WTC11 (cell line): ENCODE measurements around the gene CTIF. TPM values are rescaled to one million over a fixed set of nuclear protein-coding genes. Genes with fewer than 3 reads are reported as not detected.

Experiments used
- ATAC-seq: fragments of 200-7000 bp; cut with Tn5 transposase; 2 replicates; pipeline ENCODE4 v1.10.0; 2021; ENCODE audit warnings: mild to moderate bottlenecking, moderate library complexity
- CTCF ChIA-PET: fragments of 300-600 bp; sonication (Branson Sonifier 250); formaldehyde crosslinking; loops from one replicate; lab custom pipeline; 2021; ENCODE audit warnings: antibody characterized with exemption; lab: Charles Lee
- POLR2A ChIA-PET: fragments of 350-600 bp; sonication (Branson Sonifier 250); formaldehyde crosslinking; loops from one replicate; lab custom pipeline; 2021; ENCODE audit warnings: antibody characterized with exemption; lab: Charles Lee
- DNase-seq: peaks from one replicate; pipeline ENCODE4 v3.0.0; 2021; ENCODE audit warnings: low spot score
- H3K27ac Mint-ChIP-seq: 2 replicates; pipeline ENCODE4 v1.8.0; 2021; ENCODE audit warnings: mixed read lengths
- H3K27me3 Mint-ChIP-seq: 2 replicates; pipeline ENCODE4 v1.8.0; 2021; ENCODE audit warnings: low read depth, mild to moderate bottlenecking, moderate library complexity, mixed read lengths
- H3K36me3 Mint-ChIP-seq: 2 replicates; pipeline ENCODE4 v1.8.0; 2021; ENCODE audit warnings: mixed read lengths
- H3K4me1 Mint-ChIP-seq: 2 replicates; pipeline ENCODE4 v1.8.0; 2022; ENCODE audit warnings: mixed read lengths
- H3K4me3 Mint-ChIP-seq: 2 replicates; pipeline ENCODE4 v1.8.0; 2021; ENCODE audit warnings: mild to moderate bottlenecking, moderate library complexity, mixed read lengths
- H3K9me3 Mint-ChIP-seq: 2 replicates; pipeline ENCODE4 v1.8.0; 2021; ENCODE audit warnings: mixed read lengths
- ATF2 ChIP-seq: sonication (generic); formaldehyde crosslinking; IDR thresholded peaks from 2 replicates; pipeline ENCODE4 v1.8.1; 2022; ENCODE audit warnings: low read depth, missing genetic modification reagents, borderline replicate concordance
- CBFB ChIP-seq: sonication (generic); formaldehyde crosslinking; IDR thresholded peaks from 2 replicates; pipeline ENCODE4 v1.8.1; 2022; ENCODE audit warnings: mild to moderate bottlenecking, low read depth, missing genetic modification reagents
- ELF4 ChIP-seq: sonication (generic); formaldehyde crosslinking; IDR thresholded peaks from 2 replicates; pipeline ENCODE4 v1.8.1; 2022; ENCODE audit warnings: low read depth, mild to moderate bottlenecking, moderate library complexity, missing genetic modification reagents
- ERG ChIP-seq: fragments of 250-450 bp; sonication (Bioruptor Pico); IDR thresholded peaks from 2 replicates; pipeline ENCODE4 v1.8.0; 2021; ENCODE audit warnings: mild to moderate bottlenecking
- ESRRA ChIP-seq: sonication (generic); formaldehyde crosslinking; IDR thresholded peaks from 2 replicates; pipeline ENCODE4 v1.8.1; 2022; ENCODE audit warnings: mild to moderate bottlenecking, missing genetic modification reagents, borderline replicate concordance
- FOXP4 ChIP-seq: sonication (generic); formaldehyde crosslinking; IDR thresholded peaks from 2 replicates; pipeline ENCODE4 v1.8.0; 2022; ENCODE audit warnings: mild to moderate bottlenecking, missing genetic modification reagents
- HMGA2 ChIP-seq: fragments of 250-450 bp; sonication (Bioruptor Pico); IDR thresholded peaks from 2 replicates; pipeline ENCODE4 v1.4.0; 2021; ENCODE audit warnings: mild to moderate bottlenecking, moderate library complexity
- IRF2 ChIP-seq: sonication (generic); formaldehyde crosslinking; IDR thresholded peaks from 2 replicates; pipeline ENCODE4 v1.8.0; 2022; ENCODE audit warnings: low read depth, missing genetic modification reagents, borderline replicate concordance
- KAT7 ChIP-seq: sonication (generic); formaldehyde crosslinking; IDR thresholded peaks from 2 replicates; pipeline ENCODE4 v1.8.1; 2023; ENCODE audit warnings: missing genetic modification reagents, mild to moderate bottlenecking, borderline replicate concordance
- NFYB ChIP-seq: sonication (generic); formaldehyde crosslinking; conservative IDR thresholded peaks from 2 replicates; pipeline ENCODE4 v1.8.0; 2022; ENCODE audit warnings: low read depth, missing genetic modification reagents
- SMAD3 ChIP-seq: sonication (generic); formaldehyde crosslinking; IDR thresholded peaks from 2 replicates; pipeline ENCODE4 v1.8.0; 2022; ENCODE audit warnings: missing genetic modification reagents, mild to moderate bottlenecking, borderline replicate concordance
- ZNF219 ChIP-seq: sonication (generic); formaldehyde crosslinking; IDR thresholded peaks from 2 replicates; pipeline ENCODE4 v1.8.0; 2023; ENCODE audit warnings: missing genetic modification reagents, mild to moderate bottlenecking, borderline replicate concordance
- ZNF416 ChIP-seq: fragments of 250-450 bp; sonication (Bioruptor Pico); IDR thresholded peaks from 2 replicates; pipeline ENCODE4 v1.9.0; 2021; ENCODE audit warnings: mild to moderate bottlenecking, inconsistent platforms
- ZNF423 ChIP-seq: fragments of 250-450 bp; sonication (Bioruptor Pico); IDR thresholded peaks from 2 replicates; pipeline ENCODE4 v2.1.2; 2022; ENCODE audit warnings: mild to moderate bottlenecking, moderate library complexity
- total RNA-seq: library from RNA; stranded (reverse); gene quantifications from 3 replicates; pipeline ENCODE4 v1.2.3, GENCODE V29; 2021
- TF ChIP-seq, protein P1 (sequence below): sonication (generic); formaldehyde crosslinking; IDR thresholded peaks from 2 replicates; pipeline ENCODE4 v1.8.1; 2023; ENCODE audit warnings: mild to moderate bottlenecking, missing genetic modification reagents
- TF ChIP-seq, protein P2 (sequence below): fragments of 250-450 bp; sonication (Bioruptor Pico); conservative IDR thresholded peaks from 2 replicates; pipeline ENCODE4 v1.9.0; 2021; ENCODE audit warnings: mild to moderate bottlenecking
- TF ChIP-seq, protein P3 (sequence below): sonication (generic); formaldehyde crosslinking; IDR thresholded peaks from 2 replicates; pipeline ENCODE4 v1.8.1; 2022; ENCODE audit warnings: low read depth, mild to moderate bottlenecking, moderate library complexity, missing genetic modification reagents, borderline replicate concordance

Gene CTIF
- total RNA-seq, 1 experiment from 2014 or later, result 28.5 TPM

GRCh38 chr18:48669180-48669675 lies 130.4 kb downstream of the CTIF start:
- Mint-ChIP-seq H3K9me3 (peaks cover 27% of the 10 kb centered on the region), H3K4me1 (no peaks in the 10 kb centered on the region), H3K4me3 (no peak overlapping the region), H3K27ac (no peak overlapping the region), H3K36me3 (peaks cover 32% of the 10 kb centered on the region), H3K27me3 (no peaks in the 10 kb centered on the region)
- TF ChIP-seq, protein P1, sequence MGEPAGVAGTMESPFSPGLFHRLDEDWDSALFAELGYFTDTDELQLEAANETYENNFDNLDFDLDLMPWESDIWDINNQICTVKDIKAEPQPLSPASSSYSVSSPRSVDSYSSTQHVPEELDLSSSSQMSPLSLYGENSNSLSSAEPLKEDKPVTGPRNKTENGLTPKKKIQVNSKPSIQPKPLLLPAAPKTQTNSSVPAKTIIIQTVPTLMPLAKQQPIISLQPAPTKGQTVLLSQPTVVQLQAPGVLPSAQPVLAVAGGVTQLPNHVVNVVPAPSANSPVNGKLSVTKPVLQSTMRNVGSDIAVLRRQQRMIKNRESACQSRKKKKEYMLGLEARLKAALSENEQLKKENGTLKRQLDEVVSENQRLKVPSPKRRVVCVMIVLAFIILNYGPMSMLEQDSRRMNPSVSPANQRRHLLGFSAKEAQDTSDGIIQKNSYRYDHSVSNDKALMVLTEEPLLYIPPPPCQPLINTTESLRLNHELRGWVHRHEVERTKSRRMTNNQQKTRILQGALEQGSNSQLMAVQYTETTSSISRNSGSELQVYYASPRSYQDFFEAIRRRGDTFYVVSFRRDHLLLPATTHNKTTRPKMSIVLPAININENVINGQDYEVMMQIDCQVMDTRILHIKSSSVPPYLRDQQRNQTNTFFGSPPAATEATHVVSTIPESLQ (CRISPR knock-in tag), result no peak
- no peak for TF ChIP-seq ELF4 (CRISPR knock-in tag)
- TF ChIP-seq ERG (CRISPR knock-in tag), result no peak
- TF ChIP-seq, protein P2, sequence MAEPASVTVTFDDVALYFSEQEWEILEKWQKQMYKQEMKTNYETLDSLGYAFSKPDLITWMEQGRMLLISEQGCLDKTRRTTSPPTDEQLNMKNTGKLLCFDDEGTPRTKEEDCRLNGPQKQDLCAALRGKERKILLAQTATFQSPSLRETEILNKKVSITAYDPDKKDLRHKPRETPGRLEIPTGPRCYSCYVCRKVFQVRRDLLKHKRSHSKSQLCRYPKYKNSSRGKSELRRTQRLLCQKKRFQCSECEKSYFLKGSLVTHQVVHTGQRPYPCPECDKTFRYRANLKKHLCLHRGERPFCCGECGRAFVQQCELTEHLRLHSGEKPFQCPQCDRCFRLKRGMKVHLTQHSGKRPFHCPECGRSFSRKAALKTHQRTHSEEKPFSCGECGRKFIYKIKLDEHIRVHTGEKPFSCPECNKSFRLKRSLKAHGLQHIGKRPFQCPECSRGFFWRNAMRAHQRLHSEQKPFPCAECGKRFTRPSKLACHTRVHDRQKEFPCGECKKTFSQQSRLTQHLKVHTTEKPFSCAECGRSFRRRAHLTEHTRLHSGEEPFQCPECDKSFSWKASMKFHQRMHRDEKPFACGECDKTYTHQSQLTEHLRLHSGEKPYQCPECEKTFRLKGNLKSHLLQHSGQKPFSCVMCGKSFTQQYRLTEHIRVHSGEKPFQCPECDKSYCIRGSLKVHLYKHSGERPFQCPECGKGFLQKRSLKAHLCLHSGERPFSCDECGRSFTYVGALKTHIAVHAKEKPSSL, result no peak
- TF ChIP-seq FOXP4 (CRISPR knock-in tag), result no peak
- TF ChIP-seq ATF2 (CRISPR knock-in tag), result no peak
- TF ChIP-seq, protein P3, sequence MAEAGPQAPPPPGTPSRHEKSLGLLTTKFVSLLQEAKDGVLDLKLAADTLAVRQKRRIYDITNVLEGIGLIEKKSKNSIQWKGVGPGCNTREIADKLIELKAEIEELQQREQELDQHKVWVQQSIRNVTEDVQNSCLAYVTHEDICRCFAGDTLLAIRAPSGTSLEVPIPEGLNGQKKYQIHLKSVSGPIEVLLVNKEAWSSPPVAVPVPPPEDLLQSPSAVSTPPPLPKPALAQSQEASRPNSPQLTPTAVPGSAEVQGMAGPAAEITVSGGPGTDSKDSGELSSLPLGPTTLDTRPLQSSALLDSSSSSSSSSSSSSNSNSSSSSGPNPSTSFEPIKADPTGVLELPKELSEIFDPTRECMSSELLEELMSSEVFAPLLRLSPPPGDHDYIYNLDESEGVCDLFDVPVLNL, result no peak
- ChIA-PET POLR2A (no interaction called here), CTCF (interaction anchor here (2.2 kb wide), 1 partner anchor 224 kb away, joined by 7 read pairs; no protein-coding TSS in a partner anchor)
- ATAC-seq (no peak), DNase-seq (no peak)

GRCh38 chr18:48669991-48670750 lies 131.3 kb downstream of the CTIF start:
- Mint-ChIP-seq H3K27me3 (no peaks in the 10 kb centered on the region), H3K9me3 (peaks cover 27% of the 10 kb centered on the region), H3K36me3 (peaks cover 31% of the 10 kb centered on the region), H3K27ac (no peak overlapping the region), H3K4me3 (no peak overlapping the region), H3K4me1 (no peaks in the 10 kb centered on the region)
- ChIA-PET CTCF (no interaction called here), POLR2A (no interaction called here)
- no peak for ATAC-seq
- no peak for DNase-seq
- TF ChIP-seq ZNF219 (CRISPR knock-in tag) (no peak), ZNF416 (no peak), CBFB (CRISPR knock-in tag) (no peak), IRF2 (CRISPR knock-in tag) (no peak), HMGA2 (CRISPR knock-in tag) (no peak), KAT7 (CRISPR knock-in tag) (no peak), SMAD3 (CRISPR knock-in tag) (no peak), NFYB (CRISPR knock-in tag) (no peak), ESRRA (CRISPR knock-in tag) (no peak), ZNF423 (CRISPR knock-in tag) (no peak)
